HCT116 (cell line): ENCODE results near the gene TFF2. TPM values are rescaled to one million over a fixed set of nuclear protein-coding genes. Genes with fewer than 3 reads are reported as not detected.

Experiments
- ATAC-seq: fragments of 200-7000 bp; cut with Tn5 transposase; 2 replicates; pipeline ENCODE4 v1.9.1; 2020; ENCODE audit warnings: mild to moderate bottlenecking, moderate library complexity
- BruUV-seq: library from RNA; stranded (reverse); fragments of 400-500 nt; replicated peaks from 2 replicates; lab custom pipeline; 2021; lab: Mats Ljungman, UMichigan
- CTCF ChIA-PET: fragments of 300-600 bp; sonication (Branson Sonifier 250); formaldehyde crosslinking; loops from one replicate; lab custom pipeline; 2021; ENCODE audit warnings: antibody characterized with exemption; lab: Charles Lee
- POLR2A ChIA-PET: fragments of 300-600, 350-600 bp; sonication (Branson Sonifier 250); formaldehyde crosslinking; loops from one replicate; lab custom pipeline; 2021; ENCODE audit warnings: antibody characterized with exemption; lab: Charles Lee
- RAD21 ChIA-PET, 2 experiments: fragments of 300-600 bp; sonication (Branson Sonifier 250); formaldehyde crosslinking; loops; one replicate each; lab custom pipeline; 2023; ENCODE audit warnings: low total read pairs in 2 of 2; ENCODE audit not compliant: uncharacterized antibody in 2 of 2, unreplicated experiment in 2 of 2, low non-redundant PET in 1 of 2; lab: Charles Lee
- DNase-seq: peaks from one replicate; pipeline ENCODE4 v3.0.0-alpha.2; 2010; ENCODE audit warnings: low read depth, low spot score
- H2AFZ ChIP-seq: fragments of 200-600 bp; shearing (Covaris generic), sonication (generic); 2 replicates; pipeline ENCODE4 v1.6.1; 2017; ENCODE audit warnings: low read depth, mixed run types, mixed read lengths, antibody characterized with exemption, low read length; ENCODE audit not compliant: poor library complexity, severe bottlenecking
- H3K27ac ChIP-seq: 2 replicates; pipeline ENCODE4 v1.5.1; 2012; ENCODE audit warnings: low read depth, low read length
- H3K27me3 ChIP-seq: fragments of 200-600 bp; sonication (generic); 2 replicates; pipeline ENCODE4 v1.6.1; 2016; ENCODE audit warnings: mixed run types, low read length, mixed read lengths; ENCODE audit not compliant: insufficient read depth
- H3K36me3 ChIP-seq, 2 experiments: fragments of 200-500 bp in 1 of 2; fragments of 200-600 bp in 1 of 2; sonication (Bioruptor generic) in 1 of 2; sonication (generic) in 1 of 2; 2 replicates each; pipeline versions ENCODE4 v1.5.1 to v1.6.1; 2014 to 2016; ENCODE audit warnings: low read length in 2 of 2, inconsistent platforms in 1 of 2, mixed read lengths in 1 of 2, mixed run types in 1 of 2; ENCODE audit not compliant: insufficient read depth in 2 of 2, control insufficient read depth in 1 of 2
- H3K4me1 ChIP-seq, 2 experiments: fragments of 200-600 bp in 1 of 2; sonication (generic) in 1 of 2; 2 replicates each; pipeline versions ENCODE4 v1.5.1 to v1.6.1; 2012 to 2017; ENCODE audit warnings: low read length in 2 of 2, inconsistent platforms in 1 of 2, mild to moderate bottlenecking in 1 of 2, mixed read lengths in 1 of 2, mixed run types in 1 of 2, moderate library complexity in 1 of 2; ENCODE audit not compliant: insufficient read depth in 2 of 2, control insufficient read depth in 1 of 2
- H3K4me2 ChIP-seq: fragments of 200-600 bp; sonication (generic); 2 replicates; pipeline ENCODE4 v1.6.1; 2017; ENCODE audit warnings: mixed run types, low read length, mixed read lengths
- H3K4me3 ChIP-seq, 2 experiments: fragments of 200-600 bp in 1 of 2; sonication (generic) in 1 of 2; replicated peaks in 1 of 2; 2 replicates each; pipeline ENCODE4 v1.5.1; 2011 to 2016; ENCODE audit warnings: low read length in 2 of 2, control low read depth in 1 of 2, low read depth in 1 of 2, mild to moderate bottlenecking in 1 of 2, mixed read lengths in 1 of 2, mixed run types in 1 of 2
- H3K79me2 ChIP-seq: fragments of 200-600 bp; sonication (generic); 2 replicates; pipeline ENCODE4 v1.6.1; 2017; ENCODE audit warnings: mild to moderate bottlenecking, mixed run types, low read length, moderate library complexity, mixed read lengths; ENCODE audit not compliant: insufficient read depth
- H3K9ac ChIP-seq: fragments of 200-600 bp; sonication (generic); 2 replicates; pipeline ENCODE4 v1.6.1; 2016; ENCODE audit warnings: low read length, mixed read lengths
- H3K9me2 ChIP-seq: fragments of 200-600 bp; sonication (generic), shearing (Covaris generic); 2 replicates; pipeline ENCODE4 v1.6.1; 2017; ENCODE audit warnings: mixed run types, mild to moderate bottlenecking, moderate library complexity; ENCODE audit not compliant: insufficient read depth
- H3K9me3 ChIP-seq, 2 experiments: fragments of 200-500 bp in 1 of 2; fragments of 200-600 bp in 1 of 2; sonication (Bioruptor generic) in 1 of 2; sonication (generic) in 1 of 2; 2 replicates each; pipeline ENCODE4 v1.6.1; 2014 to 2017; ENCODE audit warnings: low read length in 2 of 2, mixed read lengths in 2 of 2, inconsistent platforms in 1 of 2, low read depth in 1 of 2, mild to moderate bottlenecking in 1 of 2, mixed run types in 1 of 2, moderate library complexity in 1 of 2; ENCODE audit not compliant: control insufficient read depth in 1 of 2, insufficient read depth in 1 of 2
- H4K20me1 ChIP-seq: fragments of 200-600 bp; sonication (generic), shearing (Covaris generic); 2 replicates; pipeline ENCODE4 v1.6.1; 2017; ENCODE audit warnings: mixed run types, mild to moderate bottlenecking, moderate library complexity; ENCODE audit not compliant: insufficient read depth
- CBX3 ChIP-seq: IDR thresholded peaks from 2 replicates; pipeline ENCODE4 v1.6.1; 2012; ENCODE audit warnings: low read depth
- CEBPB ChIP-seq: IDR thresholded peaks from 2 replicates; pipeline ENCODE4 v1.6.1; 2012; ENCODE audit warnings: low read depth
- ELF1 ChIP-seq: IDR thresholded peaks from 2 replicates; pipeline ENCODE4 v1.6.1; 2012; ENCODE audit warnings: low read depth, borderline replicate concordance
- RAD21 ChIP-seq: IDR thresholded peaks from 2 replicates; pipeline ENCODE4 v1.6.1; 2012; ENCODE audit warnings: low read depth, mild to moderate bottlenecking
- REST ChIP-seq: IDR thresholded peaks from 2 replicates; pipeline ENCODE4 v1.6.1; 2012; ENCODE audit warnings: low read depth
- YY1 ChIP-seq: IDR thresholded peaks from 2 replicates; pipeline ENCODE4 v1.6.1; 2011; ENCODE audit warnings: low read length, low read depth, moderate library complexity, mild to moderate bottlenecking; ENCODE audit not compliant: insufficient replicate concordance; ENCODE audit errors: extremely low read depth
- ZFX ChIP-seq: fragments of 450-650 bp; IDR thresholded peaks from 2 replicates; pipeline ENCODE4 v1.6.1; 2017
- ZNF274 ChIP-seq: fragments of 200-500 bp; sonication (Bioruptor generic); IDR thresholded peaks from 2 replicates; pipeline ENCODE4 v1.6.1; 2014; ENCODE audit warnings: mild to moderate bottlenecking, low read depth, low read length, inconsistent platforms
- intact Hi-C: fragments of 100-400 bp; cut with micrococcal nuclease; formaldehyde crosslinking; loops from 2 replicates; pipeline ENCODE4 v1.10.0; 2022
- total RNA-seq: library from RNA; stranded (reverse); gene quantifications from one replicate; pipeline ENCODE4 v1.2.1, GENCODE V29; 2021; ENCODE audit not compliant: unreplicated experiment
- TF ChIP-seq, protein P1 (sequence below): IDR thresholded peaks from 2 replicates; pipeline ENCODE4 v1.6.1; 2011; ENCODE audit warnings: mild to moderate bottlenecking, low read length, moderate library complexity; ENCODE audit not compliant: insufficient replicate concordance; ENCODE audit errors: extremely low read depth

TFF2 gene
- total RNA-seq, 1 experiment from 2014 or later = not detected

DNA sequence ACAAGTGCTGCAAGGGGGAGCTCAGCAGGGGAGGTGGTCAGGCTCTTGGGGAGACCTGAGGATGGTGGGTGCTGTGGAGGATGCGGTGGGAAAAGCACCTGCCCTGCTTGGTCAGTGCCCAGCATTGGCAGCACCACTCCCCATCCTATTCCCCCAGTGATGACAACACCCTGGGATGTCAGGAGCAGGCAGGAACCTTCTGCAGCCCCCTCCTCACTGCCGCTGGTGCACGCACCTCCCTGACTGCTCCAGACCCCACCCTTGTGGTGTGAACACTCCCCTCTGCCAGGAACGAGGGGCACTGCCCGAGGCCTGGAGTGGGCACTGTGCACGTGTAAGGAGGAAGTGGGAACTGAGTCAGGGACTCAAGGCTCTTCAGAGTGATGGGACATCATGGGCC, 32.5 kb upstream of the TFF2 start:
- BruUV-seq = no TSS peak
- no peak for ATAC-seq

More for the DNA sequence above, 32.5 kb upstream of the TFF2 start:
- H2AFZ ChIP-seq = no peak overlapping the region
- no peaks in the 10 kb centered on the region for H3K79me2 ChIP-seq
- peaks cover 0 to 3% of the 10 kb centered on the region in 2 experiments; a peak in 1 of 4 replicates for H3K4me1 ChIP-seq
- no peak overlapping the region for H3K4me3 ChIP-seq
- no peak for DNase-seq
- no peaks in the 10 kb centered on the region for H3K36me3 ChIP-seq
- no peaks in the 10 kb centered on the region for H4K20me1 ChIP-seq
- ChIA-PET CTCF (no interaction called here), RAD21 (no interaction called here), POLR2A (no interaction called here)
- peaks cover 4 to 5% of the 10 kb centered on the region in 2 experiments; a peak in 2 of 4 replicates for H3K9me3 ChIP-seq
- H3K4me2 ChIP-seq = no peak overlapping the region
- H3K27me3 ChIP-seq = no peaks in the 10 kb centered on the region
- no peak overlapping the region for H3K27ac ChIP-seq
- intact Hi-C loops = loop anchor here (10.0 kb wide), 1 partner anchor 151 kb away; no protein-coding TSS in a partner anchor
- H3K9me2 ChIP-seq = no peaks in the 10 kb centered on the region
- no peak overlapping the region for H3K9ac ChIP-seq
- TF ChIP-seq, protein P1, sequence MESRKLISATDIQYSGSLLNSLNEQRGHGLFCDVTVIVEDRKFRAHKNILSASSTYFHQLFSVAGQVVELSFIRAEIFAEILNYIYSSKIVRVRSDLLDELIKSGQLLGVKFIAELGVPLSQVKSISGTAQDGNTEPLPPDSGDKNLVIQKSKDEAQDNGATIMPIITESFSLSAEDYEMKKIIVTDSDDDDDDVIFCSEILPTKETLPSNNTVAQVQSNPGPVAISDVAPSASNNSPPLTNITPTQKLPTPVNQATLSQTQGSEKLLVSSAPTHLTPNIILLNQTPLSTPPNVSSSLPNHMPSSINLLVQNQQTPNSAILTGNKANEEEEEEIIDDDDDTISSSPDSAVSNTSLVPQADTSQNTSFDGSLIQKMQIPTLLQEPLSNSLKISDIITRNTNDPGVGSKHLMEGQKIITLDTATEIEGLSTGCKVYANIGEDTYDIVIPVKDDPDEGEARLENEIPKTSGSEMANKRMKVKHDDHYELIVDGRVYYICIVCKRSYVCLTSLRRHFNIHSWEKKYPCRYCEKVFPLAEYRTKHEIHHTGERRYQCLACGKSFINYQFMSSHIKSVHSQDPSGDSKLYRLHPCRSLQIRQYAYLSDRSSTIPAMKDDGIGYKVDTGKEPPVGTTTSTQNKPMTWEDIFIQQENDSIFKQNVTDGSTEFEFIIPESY = no peak
- TF ChIP-seq ZNF274 = no peak
- no peak for TF ChIP-seq ELF1
- TF ChIP-seq RAD21 = no peak
- no peak for TF ChIP-seq CEBPB
- TF ChIP-seq YY1 = no peak
- TF ChIP-seq REST = no peak
- TF ChIP-seq ZFX = no peak
- TF ChIP-seq CBX3 = no peak
